Lower leg skin (tissue), 4 donors: ENCODE data around the gene PLEKHN1. TPM values are rescaled to one million over a fixed set of nuclear protein-coding genes. Genes with fewer than 3 reads are reported as not detected.

Experiments used
- DNase-seq, 2 donors: peaks; one replicate each; pipeline ENCODE4 v3.0.0-alpha.2; 2019; ENCODE audit warnings: low spot score in 2 of 2
- H3K4me3 ChIP-seq: fragments of 200-600 bp; sonication (generic); 2 replicates; pipeline ENCODE4 v1.5.1; 2017; ENCODE audit warnings: mild to moderate bottlenecking, low read depth; ENCODE audit not compliant: poor library complexity, severe bottlenecking
- POLR2A ChIP-seq, 2 donors: fragments of 450-650 bp; IDR thresholded peaks; one replicate each; pipeline ENCODE4 v1.6.1; 2016 to 2017; ENCODE audit warnings: antibody characterized with exemption in 2 of 2, mild to moderate bottlenecking in 1 of 2, moderate library complexity in 1 of 2
- WGBS, 2 donors: methylation state at CpG; one replicate each; pipeline ENCODE4 v1.1.5; 2018; 5-methylcytosine and 5-hydroxymethylcytosine counted together
- intact Hi-C: fragments of 100-400 bp; cut with DNase I; formaldehyde crosslinking; loops from one replicate; pipeline ENCODE4 v1.15.0; 2023; ENCODE audit warnings: low total_unique reads
- total RNA-seq, 4 donors: library from RNA; depleted of rRNA; stranded (reverse); fragments of >200 nt; gene quantifications; one replicate each; pipeline ENCODE4 v1.1.0, GENCODE V29; 2016
- TF ChIP-seq, protein P1 (sequence below), 3 donors: fragments of 450-650 bp; IDR thresholded peaks; one replicate each; pipeline ENCODE4 v1.5.1; 2016; ENCODE audit warnings: antibody characterized with exemption in 3 of 3, mild to moderate bottlenecking in 3 of 3, moderate library complexity in 2 of 3

PLEKHN1 gene
- total RNA-seq, 4 donors from 2014 or later: 38.7 to 109 (median 45.3) TPM

DNA sequence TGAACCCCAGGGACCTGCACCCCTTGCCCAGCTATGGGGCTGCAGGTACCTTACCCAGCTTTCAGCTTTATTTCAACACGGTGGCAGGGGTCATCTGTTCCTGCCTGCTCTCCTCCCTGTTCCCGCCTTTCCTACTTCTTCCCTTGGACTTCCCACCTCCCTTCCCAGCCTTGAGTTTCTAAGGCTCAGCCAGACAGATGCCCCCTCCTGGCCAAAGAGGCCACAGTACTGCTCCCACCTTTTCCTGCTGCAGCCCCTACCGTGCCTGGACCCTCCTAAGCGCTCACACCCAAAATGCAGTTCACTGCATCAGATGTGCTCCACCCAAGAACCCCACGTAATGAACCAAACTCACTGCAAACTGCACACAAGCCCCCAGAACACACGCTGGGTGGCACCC is 14.9 kb upstream of the PLEKHN1 start:
- intact Hi-C loops: no loop called here
- no peak for DNase-seq
- TF ChIP-seq, protein P1, sequence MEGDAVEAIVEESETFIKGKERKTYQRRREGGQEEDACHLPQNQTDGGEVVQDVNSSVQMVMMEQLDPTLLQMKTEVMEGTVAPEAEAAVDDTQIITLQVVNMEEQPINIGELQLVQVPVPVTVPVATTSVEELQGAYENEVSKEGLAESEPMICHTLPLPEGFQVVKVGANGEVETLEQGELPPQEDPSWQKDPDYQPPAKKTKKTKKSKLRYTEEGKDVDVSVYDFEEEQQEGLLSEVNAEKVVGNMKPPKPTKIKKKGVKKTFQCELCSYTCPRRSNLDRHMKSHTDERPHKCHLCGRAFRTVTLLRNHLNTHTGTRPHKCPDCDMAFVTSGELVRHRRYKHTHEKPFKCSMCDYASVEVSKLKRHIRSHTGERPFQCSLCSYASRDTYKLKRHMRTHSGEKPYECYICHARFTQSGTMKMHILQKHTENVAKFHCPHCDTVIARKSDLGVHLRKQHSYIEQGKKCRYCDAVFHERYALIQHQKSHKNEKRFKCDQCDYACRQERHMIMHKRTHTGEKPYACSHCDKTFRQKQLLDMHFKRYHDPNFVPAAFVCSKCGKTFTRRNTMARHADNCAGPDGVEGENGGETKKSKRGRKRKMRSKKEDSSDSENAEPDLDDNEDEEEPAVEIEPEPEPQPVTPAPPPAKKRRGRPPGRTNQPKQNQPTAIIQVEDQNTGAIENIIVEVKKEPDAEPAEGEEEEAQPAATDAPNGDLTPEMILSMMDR (IDR thresholded peaks at IDR 0.05): no peak
- no peak for TF ChIP-seq POLR2A (IDR thresholded peaks at IDR 0.05)
- no peak overlapping the region for H3K4me3 ChIP-seq
- WGBS, 2 donors: 79 to 83% methylated on average over 6 of the region's 6 CpGs

DNA sequence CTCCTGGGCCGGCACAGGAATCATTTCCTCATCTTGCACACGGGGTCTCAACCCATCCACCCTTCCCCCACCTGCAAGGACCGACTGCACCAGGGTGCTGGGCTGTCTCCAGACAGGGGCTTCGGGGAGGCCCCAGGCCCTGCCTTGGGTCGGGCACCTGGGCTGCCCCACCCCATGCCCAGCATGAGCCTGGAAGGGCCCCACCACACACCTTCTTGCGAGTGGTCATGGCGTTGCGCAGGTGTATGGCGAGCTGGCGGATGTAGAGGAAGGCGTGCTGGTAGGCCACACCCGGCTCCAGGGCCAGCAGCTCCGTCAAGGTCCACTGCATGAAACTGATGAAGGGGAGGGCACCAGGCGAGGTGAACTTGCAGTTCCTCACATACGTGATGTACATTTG is 14.1 kb upstream of the PLEKHN1 start:
- intact Hi-C loops: no loop called here
- no peak overlapping the region for H3K4me3 ChIP-seq
- no peak for TF ChIP-seq POLR2A (IDR thresholded peaks at IDR 0.05)
- TF ChIP-seq, protein P1 (IDR thresholded peaks at IDR 0.05): no peak
- no peak for DNase-seq
- 89 to 92% methylated on average over 15 of the region's 15 CpGs for WGBS, 2 donors

DNA sequence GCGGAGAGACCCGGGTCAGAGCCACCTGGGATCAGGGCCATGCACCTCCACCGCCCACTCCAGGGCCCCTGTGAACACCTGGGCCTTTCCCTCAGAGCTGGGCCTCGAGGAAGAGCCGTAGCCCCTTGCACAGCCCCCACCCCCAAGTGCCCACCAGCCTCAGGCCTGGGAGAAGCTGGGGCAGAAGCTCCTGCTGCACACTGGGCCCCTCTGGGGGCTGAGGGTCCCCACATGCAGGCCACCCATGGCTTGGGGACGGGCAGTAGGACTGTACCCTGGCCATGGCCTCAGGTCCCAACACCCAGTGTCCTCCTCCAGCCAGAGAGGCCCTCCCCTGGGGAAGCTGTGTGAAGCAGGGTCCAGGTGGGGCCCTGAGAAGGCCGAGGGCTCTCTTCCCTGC is 13.7 kb upstream of the PLEKHN1 start:
- no peak overlapping the region for H3K4me3 ChIP-seq
- intact Hi-C loops: no loop called here
- DNase-seq: no peak
- TF ChIP-seq, protein P1 (IDR thresholded peaks at IDR 0.05): no peak
- WGBS, 2 donors: 86 to 92% methylated on average over 5 to 7 of the region's 7 CpGs

DNA sequence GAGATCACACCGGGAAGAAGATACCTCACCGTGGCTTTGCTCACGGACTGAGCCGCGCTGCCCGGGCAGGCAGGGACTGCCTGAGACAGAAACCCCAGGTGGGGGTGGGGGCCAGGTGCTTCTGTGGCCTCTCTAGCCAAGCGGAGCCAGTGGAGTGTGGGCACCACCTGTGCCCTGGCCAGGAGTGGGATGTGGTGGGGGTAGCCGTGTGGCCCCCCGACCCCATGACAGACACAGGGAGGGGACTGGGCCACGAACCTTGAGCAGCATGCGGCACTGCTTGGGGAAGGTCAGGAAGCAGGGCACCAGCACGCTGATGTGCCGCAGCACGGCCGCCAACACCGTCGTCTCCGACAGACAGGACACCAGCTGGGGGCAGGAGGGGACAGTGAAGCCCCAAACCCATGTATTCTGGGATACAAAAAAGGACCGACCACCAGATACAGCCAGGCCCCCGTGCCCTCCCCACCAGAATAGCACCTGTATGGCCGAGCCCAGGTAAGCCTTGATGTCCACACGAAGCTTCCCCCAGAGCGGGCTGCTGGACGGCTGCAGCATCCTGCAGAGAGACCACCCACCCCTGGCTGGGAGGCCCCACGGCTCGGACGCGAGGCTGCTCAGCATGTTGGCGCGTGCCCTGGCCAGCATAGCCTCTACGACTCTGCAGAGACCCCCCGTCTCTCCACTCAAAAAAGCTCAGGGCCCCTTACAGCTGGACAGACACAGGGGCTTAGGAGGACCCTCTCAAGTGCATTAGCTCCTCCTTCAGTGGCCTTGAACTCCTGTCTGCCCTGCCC is 12.6 kb upstream of the PLEKHN1 start:
- TF ChIP-seq POLR2A (IDR thresholded peaks at IDR 0.05): no peak
- TF ChIP-seq, protein P1 (IDR thresholded peaks at IDR 0.05): no peak
- H3K4me3 ChIP-seq: no peak overlapping the region
- WGBS, 2 donors: 92 to 93% methylated on average over 21 to 25 of the region's 32 CpGs
- intact Hi-C loops: no loop called here
- no peak for DNase-seq

DNA sequence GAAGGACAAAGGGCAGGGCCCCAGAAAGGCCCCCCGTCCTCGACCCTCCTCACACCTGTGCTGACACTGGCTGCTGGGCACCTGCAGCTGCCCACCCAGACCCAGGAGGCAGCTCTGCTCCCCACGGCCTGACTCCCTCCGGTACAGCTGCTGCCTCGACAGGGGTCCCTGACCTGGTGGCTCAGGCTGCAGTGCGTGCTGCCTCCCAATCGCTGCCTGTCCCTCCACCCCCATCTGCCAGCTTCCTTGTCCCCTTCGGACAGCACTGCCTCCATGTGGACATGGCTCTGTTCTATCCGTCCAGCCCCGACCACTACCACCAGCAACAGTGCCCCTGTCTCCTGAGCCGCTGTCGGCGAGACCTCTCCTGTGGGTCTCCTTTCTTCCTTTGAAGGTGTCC is 11.4 kb upstream of the PLEKHN1 start:
- DNase-seq: no peak
- WGBS, 2 donors: 92 to 96% methylated on average over 13 of the region's 13 CpGs
- no peak overlapping the region for H3K4me3 ChIP-seq
- TF ChIP-seq POLR2A (IDR thresholded peaks at IDR 0.05): no peak
- TF ChIP-seq, protein P1 (IDR thresholded peaks at IDR 0.05): no peak
- intact Hi-C loops: no loop called here

DNA sequence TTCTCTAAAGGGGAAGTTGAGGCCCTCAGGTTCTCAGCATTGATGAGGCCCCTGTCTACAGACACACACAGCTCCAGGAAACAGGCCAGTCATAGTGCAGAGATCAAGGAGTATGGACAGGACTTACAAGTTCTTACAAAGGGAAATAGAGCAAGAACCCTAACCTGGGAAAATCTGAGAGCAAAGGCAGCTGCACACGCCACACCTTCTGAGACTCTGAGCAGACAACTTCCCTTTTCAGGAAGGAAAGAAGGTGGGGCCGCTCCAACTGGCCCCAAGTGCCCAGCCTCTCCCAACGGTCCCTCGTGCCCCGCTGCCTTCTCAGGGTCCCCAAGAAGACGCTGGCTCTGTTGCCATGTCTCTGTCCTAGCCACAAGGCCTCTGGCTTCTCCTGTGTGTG is 10.8 kb upstream of the PLEKHN1 start:
- no peak overlapping the region for H3K4me3 ChIP-seq
- WGBS, 2 donors: 72 to 87% methylated on average over 6 of the region's 6 CpGs
- no peak for DNase-seq
- TF ChIP-seq, protein P1 (IDR thresholded peaks at IDR 0.05): no peak
- TF ChIP-seq POLR2A (IDR thresholded peaks at IDR 0.05): no peak
- intact Hi-C loops: no loop called here
